ENCODE results near the gene FBXO30. TPM values are rescaled to one million over a fixed set of nuclear protein-coding genes. Genes with fewer than 3 reads are reported as not detected.

The FBXO30 gene
- total and polyA plus RNA-seq, 9 of the 15 experiments (the other 6 are each of a cell fraction or from before 2014, with no cell fraction given): 3.6 to 12.8 (median 7.1) TPM

- TF ChIP-seq HMBOX1 (IDR thresholded peaks at IDR 0.05) (no peak), ADNP (tag; IDR thresholded peaks at IDR 0.05) (no peak), HDAC3 (IDR thresholded peaks at IDR 0.05; ENCODE audit: borderline replicate concordance, partially characterized antibody) (no peak), ZNF639 (CRISPR knock-in tag; conservative IDR thresholded peaks at IDR 0.05 in 1 of 2, IDR thresholded peaks at IDR 0.05 in 1 of 2) (no peak), SMAD2 (IDR thresholded peaks at IDR 0.05; ENCODE audit: low read depth, low read length) (no peak)
These were observed 65.0 kb downstream of the FBXO30 start (continued) for GRCh38 chr6:145749632-145750031.

GRCh38 chr6:145745861-145746260 is 68.7 kb downstream of the FBXO30 start:
- ATAC-seq (no peak), DNase-seq (ENCODE audit: extremely low read depth in 1 of 4, low spot score in 3 of 4) (no peak), FAIRE-seq (no peak)
- H2AFZ ChIP-seq (ENCODE audit: low read depth, low read length): no peak overlapping the region
- no peak overlapping the region for H3K27ac ChIP-seq (ENCODE audit: extremely low read depth, low read depth, low read length)
- H3K9ac ChIP-seq (ENCODE audit: insufficient read depth in 1 of 2, low read depth in 2 of 2, low read length in 2 of 2): no peak overlapping the region
- no peaks in the 10 kb centered on the region for H4K20me1 ChIP-seq (replicated peaks; ENCODE audit: control insufficient read depth, insufficient read depth, low read length)
- H3K27me3 ChIP-seq (ENCODE audit: control insufficient read depth in 2 of 2, insufficient read depth in 2 of 2, low read length in 2 of 2): no peaks in the 10 kb centered on the region
- H3K9me1 ChIP-seq (ENCODE audit: control insufficient read depth, insufficient read depth, low read length): no peaks in the 10 kb centered on the region
- WGBS (ENCODE audit: insufficient coverage, low coverage, missing lambda C conversion rate): 38% methylated on average over 1 of the region's 1 CpG
- no TSS peak for BruUV-seq (replicated peaks)
- CTCF ChIA-PET (ENCODE audit: low intra/inter-chr PET ratio): no interaction called here
- no peak overlapping the region for H3K4me2 ChIP-seq (ENCODE audit: insufficient read depth, low read length)
- H3K9me3 ChIP-seq (replicated peaks; ENCODE audit: control insufficient read depth, insufficient read depth, low read depth, low read length): no peaks in the 10 kb centered on the region
- intact Hi-C loops (cut with micrococcal nuclease) (no loop called here), in situ Hi-C loops (cut with MboI) (no loop called here)
- no peaks in the 10 kb centered on the region for H3K36me3 ChIP-seq (ENCODE audit: control insufficient read depth, insufficient read depth, low read length)
- peaks cover 4 to 8% of the 10 kb centered on the region in 2 experiments; a peak in 3 of 5 replicates for H3K4me1 ChIP-seq (replicated peaks in 1 of 2; ENCODE audit: control insufficient read depth in 2 of 2, insufficient read depth in 2 of 2, low read length in 2 of 2)
- H3K79me2 ChIP-seq (ENCODE audit: control insufficient read depth, insufficient read depth, low read length): no peaks in the 10 kb centered on the region
- H3K4me3 ChIP-seq: no peak overlapping the region
- POLR2A ChIA-PET: interaction anchor here (0.6 kb wide), 1 partner anchor 9 kb away, joined by 3 read pairs; no protein-coding TSS in a partner anchor
- TF ChIP-seq ILK (tag; IDR thresholded peaks at IDR 0.05; ENCODE audit: borderline replicate concordance, low read depth) (no peak), EP400 (IDR thresholded peaks at IDR 0.05) (no peak), HNRNPH1 (optimal IDR thresholded peaks at IDR 0.05; ENCODE audit: low read depth, low read length) (no peak), E2F4 (CRISPR knock-in tag; IDR thresholded peaks at IDR 0.05; ENCODE audit: low read depth) (no peak), PHB2 (IDR thresholded peaks at IDR 0.05; ENCODE audit: low read depth) (no peak), ZNF717 (CRISPR knock-in tag; IDR thresholded peaks at IDR 0.05) (no peak), ZNF778 (CRISPR knock-in tag; IDR thresholded peaks at IDR 0.05) (no peak), E2F3 (CRISPR knock-in tag; IDR thresholded peaks at IDR 0.05) (no peak), ZNF79 (CRISPR knock-in tag; IDR thresholded peaks at IDR 0.05; ENCODE audit: low read depth) (no peak), HNRNPLL (IDR thresholded peaks at IDR 0.05; ENCODE audit: low read depth, low read length, poor library complexity, severe bottlenecking) (no peak), RAD21 (CRISPR knock-in tag; conservative IDR thresholded peaks at IDR 0.05 in 1 of 2, IDR thresholded peaks at IDR 0.05 in 1 of 2) (no peak)

All from K562 (cell line).